GM19240 (cell line): ENCODE data around the gene RGS1.
A peak's percentile ranks its signal among the peaks of the same experiment; 100 is the strongest.

Experiments used
- DNase-seq: peaks from one replicate; pipeline ENCODE4 v3.0.0; 2011; ENCODE audit warnings: low spot score; ENCODE audit not compliant: insufficient read length

Gene RGS1

DNA sequence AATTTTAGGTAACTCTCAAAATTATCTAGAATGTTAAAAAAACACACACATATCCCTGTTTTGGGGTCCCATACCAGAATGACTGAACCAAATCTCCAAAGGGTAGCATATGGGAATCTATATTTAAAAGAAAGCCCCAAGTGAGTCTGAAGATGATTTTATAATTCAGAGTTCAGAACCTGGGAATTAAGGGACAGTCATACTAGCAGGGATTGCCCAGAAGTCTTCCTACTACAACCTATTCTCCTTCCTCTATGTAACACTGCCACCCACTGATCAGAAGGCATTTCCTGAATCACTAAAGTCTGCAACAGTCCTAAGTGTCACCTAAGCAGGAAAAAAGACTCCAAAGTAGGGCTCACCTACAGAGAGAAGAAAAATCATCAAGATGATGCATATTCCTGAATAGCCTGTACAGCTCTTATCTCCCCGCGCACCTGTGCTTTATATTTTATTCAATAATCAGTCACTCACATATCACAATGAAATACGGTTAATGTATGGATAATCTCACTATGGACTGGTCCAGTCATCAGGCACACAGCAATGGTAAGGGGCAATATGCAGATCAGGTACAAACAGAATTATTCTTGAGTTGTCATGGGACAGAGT, 4.9 kb downstream of the RGS1 start:
- DNase-seq = no peak

DNA sequence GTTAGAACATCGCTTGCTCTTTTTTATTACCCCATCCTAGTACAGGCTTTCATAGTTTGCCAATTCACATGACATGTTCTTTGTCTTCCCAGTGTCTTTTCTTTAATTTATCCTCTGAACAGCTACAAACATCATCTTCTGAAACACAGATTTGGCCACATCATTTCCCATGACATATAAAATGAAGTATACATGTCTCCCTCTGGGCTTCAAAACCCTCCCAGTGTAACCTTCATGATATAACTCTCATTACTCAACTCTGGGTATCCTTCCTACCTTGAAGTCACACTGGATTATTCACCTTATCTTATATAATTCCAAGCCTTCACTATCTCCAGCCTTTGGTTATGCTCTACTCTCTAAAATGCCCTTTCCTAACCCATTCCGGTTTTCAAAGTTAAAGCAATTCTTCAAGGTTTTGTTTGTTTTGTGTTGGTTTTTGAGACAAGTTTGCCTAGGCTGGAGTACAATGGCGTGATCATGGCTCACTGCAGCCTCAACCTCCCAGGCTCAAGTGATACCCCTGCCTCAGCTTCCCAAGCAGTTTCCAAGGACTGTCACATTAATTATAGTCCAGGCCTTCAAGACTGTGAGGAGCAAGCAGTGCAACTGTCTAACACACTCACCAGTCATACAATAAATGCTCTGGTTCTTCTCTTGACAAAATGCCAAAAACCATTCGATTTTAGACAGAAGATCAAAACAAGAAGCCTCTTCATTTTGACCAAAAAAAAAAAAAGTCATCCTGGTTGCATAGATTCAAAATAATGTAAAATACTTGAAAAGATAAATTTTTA, 5.8 kb downstream of the RGS1 start:
- no peak for DNase-seq

DNA sequence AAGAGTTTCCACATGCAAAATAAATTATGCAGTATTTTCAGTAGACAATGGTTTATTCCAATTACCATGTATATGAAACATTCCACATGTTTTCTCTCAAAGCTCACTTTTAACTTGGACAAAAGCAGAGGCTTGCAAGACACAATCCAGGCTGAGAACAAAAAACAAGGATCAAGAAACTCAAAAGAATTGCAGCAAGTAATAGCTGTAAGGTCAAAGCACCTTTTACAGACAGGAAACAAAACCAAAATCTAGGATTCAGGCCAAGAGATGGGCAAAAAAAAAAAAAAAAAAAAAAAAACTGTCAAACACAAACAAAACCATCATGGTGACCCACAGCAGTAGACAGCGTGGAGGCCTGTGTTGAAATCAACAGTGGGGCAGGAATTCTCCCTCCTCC, 9.3 kb downstream of the RGS1 start:
- no peak for DNase-seq

DNA sequence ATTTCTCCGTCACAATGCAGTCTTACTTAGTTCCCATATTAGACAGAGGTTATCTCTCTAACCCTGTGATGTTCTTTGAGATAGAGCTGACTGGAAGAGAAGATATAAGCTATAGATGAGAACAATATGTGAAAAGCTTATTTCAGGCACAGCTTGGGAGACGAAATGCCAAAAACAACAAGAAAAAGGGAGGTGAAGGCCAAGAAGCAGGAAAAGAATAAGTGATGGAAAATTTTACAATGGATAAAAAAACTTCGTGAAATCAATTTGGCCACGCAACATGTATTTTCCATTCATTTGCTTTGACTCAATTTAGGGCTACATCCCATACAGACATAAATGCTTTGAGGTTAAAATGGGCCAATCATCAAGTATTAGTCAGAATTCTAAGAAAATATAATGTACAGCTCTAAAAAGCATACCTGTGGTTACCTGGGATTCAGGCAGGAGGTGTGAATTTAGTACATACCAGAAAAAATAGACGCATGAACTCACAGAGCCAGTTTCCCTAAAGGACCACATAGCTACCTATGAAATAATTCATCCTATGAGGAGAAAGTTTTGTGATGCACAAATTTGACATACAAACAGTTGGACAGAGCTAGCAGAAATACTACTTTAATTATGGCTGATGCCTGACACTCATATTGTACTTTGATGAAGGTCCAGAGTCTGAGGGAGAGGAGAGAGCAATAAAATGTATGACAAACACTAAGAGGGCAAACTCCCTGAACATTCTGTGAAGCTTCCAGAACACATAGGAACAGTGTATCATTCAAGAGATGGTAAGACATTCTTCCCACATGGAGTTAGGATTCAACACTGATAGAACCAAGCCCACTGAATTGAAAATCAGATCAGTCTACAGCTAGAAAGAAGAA, 12.1 kb downstream of the RGS1 start:
- DNase-seq = no peak

DNA sequence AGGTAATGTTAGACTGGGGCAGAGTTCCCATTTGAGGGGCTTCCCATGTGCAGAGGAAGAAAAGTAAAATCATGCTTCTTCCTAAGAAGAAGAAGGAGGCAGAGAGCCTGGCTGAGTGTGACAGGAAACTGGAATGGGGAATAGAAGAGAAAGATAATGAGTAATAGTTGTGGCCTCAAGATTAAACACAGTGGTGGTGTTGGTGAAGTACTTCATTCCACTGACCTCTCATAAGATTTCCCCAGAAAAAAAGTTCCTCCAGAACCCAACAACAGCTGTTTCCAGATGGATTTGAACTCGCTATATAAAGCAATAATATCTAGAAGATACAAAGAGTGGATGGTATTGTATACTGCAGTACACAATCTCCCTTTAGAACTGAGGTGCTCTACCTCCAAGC, 13.0 kb downstream of the RGS1 start:
- DNase-seq = no peak

DNA sequence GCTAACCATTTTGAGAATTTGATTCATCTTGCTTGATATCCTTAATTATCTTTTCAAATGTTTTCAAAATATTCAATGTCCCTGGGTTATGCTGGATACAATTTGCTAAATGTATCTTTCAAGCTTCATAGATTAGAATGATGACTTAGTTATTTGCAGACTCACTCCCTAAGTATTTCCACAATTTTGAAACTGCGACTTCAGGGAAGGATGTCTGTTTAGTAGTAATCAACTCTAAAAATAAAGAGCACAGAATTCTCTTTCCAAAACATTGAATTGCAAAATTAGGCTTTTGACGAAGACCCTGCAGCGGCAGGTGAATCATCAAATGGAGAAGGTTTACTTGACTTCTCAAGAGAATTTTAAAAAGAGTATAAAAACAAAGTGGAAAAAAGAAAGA, 14.2 kb downstream of the RGS1 start:
- DNase-seq = no peak

DNA sequence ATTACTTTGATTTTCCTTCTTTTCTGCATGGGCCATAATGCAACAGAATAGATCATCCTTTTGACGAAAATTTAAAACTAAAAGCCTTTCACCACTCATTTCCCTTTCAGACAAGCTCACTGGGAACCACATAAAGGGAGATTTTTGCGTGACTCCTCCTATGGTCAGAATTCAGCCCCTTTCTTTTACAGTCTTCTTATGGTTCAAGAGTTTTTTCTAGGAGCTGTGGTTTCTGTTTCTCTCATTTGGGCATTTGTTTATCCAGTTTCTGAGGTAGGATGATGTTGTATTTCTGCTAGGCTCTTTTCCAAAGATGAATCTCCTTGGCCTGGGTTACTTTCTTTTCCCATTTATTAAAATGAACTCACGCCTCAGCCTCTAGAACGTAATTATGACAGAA, 16.9 kb downstream of the RGS1 start:
- DNase-seq = no peak

DNA sequence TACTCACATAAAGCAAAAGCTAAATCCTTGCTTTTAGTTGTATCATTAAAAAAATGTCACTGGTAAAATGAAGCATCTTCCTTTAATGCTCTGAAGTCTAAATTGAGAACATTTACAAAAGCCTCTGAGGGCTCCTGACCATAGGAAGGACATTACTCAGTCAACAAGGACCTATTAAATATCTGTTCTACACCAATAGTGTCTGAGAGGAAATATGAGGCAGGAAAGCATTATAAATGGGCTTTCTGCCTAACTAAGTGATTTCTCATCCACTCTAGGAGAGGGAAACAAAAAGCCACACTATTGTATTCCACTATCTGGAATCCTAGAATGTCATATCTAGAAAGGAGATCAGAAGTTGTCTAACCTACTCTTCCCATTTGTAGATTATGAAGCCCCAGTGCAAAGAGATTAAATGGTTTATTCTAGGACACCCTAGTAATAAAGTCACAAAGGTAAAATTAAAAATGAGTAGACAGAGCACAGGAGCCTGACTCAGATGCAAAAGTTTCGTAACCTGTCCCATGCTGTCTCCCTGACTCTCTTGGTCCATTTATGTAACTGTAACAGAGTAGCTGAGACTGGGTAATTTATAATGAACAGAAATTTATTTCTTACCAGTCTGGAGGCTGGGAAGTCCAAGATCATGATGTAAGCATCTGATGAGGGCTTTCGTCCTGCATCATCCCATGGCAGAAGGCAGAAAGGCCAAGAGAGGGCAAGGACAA, 17.6 kb downstream of the RGS1 start:
- DNase-seq = no peak

DNA sequence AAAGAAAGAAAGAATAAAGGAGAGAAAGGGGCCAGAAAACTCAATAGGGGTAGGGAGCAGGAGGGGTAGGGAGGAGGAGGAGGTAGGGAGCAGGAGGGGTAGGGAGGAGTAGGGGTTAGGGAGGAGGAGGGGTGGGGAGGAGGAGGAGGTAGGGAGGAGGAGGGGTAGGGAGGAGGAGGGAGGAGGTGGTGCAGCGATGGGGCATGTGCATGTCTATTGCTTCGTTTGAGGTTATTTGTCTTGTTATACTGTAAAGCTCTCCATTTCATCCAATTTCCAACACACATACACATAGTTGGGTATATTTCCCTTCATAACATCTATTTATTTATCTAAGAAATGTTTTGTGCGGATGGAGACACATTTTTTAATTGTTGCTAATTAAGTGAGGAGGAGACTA, 19.7 kb downstream of the RGS1 start:
- no peak for DNase-seq

DNA sequence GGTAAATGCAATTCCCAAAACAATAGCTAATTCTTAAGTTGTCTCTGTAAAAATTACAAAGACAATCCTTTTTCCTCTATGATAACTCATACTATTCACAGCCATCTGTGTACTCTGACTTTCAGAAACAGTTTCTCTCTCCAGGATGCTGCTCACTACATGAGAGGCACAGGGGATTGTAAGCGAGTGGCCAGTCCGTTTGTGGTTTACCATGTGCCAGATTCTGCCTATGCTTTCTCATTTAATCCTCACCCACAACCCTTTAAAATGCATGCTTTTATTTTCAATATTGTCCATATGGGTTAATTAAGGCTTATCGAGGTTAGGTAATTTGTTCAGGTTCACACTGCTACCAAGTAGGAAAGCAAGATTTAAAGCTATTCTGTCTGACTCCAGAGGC, 23.0 kb downstream of the RGS1 start:
- no peak for DNase-seq

DNA sequence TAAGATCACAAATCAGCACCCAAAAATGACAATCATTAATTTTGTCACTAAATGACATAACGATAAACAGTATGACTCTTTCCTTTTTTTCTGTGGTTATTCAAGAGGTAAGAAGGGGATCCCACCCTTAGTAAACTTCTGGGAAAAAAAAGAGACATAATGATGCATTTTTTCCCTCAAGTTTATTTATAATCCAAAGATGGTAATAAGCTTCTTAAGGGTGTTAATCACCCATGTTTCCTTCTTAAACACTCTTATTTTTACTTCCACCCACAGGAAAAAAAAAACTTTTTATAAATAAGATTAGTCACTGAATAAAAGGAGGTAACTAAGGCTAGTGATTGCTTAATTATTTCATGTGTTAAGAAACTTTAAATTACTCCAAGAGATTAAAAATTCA, 24.7 kb downstream of the RGS1 start:
- DNase-seq = no peak

DNA sequence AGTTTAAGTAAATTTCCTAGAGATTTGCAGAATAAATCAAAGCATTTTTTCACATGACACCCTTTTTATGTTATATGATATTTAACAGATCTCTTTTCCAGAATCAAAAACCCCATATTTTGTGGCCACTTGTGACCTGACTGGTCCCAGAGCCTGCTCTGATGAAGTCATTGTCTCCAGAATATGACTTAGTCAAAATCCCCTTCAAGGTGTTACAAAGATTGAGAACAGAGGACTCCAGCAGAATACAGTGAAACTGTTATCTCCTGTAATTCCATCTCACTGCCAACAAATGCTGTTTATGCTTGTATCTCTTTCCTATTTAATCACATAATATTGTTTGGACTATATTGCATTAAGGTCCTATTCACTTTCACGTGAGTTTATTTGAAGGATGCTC, 25.6 kb downstream of the RGS1 start:
- no peak for DNase-seq

DNA sequence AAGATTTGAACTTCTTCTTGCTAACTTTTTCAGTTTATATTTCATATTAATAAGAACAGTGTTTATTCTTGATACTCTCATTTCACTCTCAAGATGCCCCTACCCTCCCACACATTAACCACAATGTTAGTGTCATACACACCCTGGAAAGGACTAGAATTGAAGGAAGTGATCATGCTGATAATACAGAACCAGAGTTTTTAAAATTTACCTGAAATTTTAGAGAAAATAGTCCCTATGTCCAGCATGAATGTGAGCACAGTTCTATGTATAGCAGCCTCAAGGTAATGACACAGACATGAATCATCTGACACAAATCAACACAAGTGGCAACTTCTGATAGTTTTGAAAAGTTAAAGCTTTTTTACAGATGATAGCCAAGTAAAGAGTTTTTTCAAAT, 26.0 kb downstream of the RGS1 start:
- no peak for DNase-seq

DNA sequence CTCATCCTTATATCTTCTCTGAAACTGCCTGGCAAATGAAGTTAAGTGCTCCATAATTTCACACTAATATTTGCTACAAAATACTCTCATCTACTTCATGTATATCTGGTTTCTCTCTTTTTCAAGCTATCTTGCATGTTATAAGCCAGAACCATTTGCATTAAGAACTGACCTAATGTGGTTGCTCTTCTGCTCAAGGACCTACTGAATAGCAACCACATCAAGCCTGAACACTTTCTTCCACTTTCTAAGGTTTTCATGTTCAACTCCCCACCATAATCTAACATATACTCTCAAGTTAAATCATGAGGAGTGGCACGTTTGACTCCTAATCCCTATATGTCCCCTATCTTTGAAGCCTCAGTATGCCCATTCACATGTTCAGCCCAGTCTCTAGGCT, 27.2 kb downstream of the RGS1 start:
- no peak for DNase-seq

DNA sequence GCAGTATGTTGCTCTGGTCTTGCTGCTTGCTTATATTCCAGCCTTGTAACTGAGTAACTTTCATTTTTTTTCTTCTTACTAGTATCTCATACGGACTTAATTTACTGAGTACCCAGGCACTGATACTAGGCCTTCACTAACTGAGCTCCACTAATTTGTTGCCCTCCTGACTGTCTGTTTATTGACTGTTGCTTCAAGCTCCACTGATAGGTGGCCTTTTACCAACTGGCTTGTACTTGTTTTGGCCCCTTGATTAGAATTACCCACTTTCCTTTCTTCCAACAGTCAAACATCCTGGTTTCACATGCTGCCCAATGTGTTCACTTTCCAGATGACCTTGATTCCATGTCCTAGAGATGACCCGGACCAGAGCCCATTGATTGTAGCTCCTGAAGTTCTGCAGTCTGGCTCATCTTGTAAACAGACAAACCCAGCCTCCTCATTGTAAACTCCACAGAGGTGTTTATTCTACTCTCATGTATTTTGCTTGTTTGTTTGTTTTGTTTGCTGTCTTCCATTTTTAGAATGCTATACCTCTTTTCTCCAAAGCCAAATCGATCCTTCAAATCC, 27.7 kb downstream of the RGS1 start:
- no peak for DNase-seq

DNA sequence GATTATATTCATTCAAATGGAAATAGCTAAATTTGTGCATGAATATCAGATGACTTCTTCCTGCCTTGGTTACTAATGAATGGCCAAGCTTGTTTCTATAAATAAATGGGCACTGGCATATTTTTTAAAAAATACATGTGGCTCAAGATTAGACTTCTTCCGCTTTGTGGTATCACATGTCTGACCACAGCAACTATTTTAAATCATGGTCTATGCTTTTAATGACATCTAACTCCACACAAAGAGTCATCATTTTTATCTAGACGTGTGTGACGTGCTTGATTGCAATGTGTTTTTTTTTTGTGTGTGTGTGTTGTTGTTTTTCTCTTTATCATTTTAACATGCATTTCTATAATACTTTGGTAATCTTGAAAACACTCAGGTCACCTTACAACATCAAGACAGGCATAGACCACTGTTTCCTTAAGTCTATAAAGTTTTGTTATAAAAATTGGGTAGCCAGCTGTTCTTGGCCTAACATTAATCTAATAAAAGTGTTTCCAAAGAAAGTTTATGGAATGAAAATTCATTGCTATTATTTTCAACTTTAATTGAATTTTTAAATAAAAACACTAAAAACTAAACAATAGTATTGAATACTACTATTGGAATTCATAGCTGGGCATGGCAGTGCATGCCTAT, 29.5 kb downstream of the RGS1 start:
- DNase-seq = no peak

DNA sequence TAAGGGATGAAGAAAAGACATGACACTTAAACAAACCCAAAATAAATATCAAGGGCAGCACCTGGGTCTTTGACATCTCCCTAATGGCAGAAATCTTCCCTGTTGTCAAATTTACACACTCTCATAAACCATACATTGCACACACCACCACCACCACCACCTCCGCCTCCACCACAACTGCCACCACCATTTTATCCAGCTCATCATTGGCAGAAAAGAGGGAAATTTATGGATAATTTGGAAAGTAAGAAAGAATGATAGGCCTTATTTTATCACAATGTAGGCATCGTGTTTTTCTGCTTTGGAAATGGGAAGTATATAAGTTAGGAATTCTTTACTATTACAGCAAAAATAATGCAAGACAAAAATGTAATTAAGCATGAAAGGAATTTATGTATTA, 33.1 kb downstream of the RGS1 start:
- no peak for DNase-seq

DNA sequence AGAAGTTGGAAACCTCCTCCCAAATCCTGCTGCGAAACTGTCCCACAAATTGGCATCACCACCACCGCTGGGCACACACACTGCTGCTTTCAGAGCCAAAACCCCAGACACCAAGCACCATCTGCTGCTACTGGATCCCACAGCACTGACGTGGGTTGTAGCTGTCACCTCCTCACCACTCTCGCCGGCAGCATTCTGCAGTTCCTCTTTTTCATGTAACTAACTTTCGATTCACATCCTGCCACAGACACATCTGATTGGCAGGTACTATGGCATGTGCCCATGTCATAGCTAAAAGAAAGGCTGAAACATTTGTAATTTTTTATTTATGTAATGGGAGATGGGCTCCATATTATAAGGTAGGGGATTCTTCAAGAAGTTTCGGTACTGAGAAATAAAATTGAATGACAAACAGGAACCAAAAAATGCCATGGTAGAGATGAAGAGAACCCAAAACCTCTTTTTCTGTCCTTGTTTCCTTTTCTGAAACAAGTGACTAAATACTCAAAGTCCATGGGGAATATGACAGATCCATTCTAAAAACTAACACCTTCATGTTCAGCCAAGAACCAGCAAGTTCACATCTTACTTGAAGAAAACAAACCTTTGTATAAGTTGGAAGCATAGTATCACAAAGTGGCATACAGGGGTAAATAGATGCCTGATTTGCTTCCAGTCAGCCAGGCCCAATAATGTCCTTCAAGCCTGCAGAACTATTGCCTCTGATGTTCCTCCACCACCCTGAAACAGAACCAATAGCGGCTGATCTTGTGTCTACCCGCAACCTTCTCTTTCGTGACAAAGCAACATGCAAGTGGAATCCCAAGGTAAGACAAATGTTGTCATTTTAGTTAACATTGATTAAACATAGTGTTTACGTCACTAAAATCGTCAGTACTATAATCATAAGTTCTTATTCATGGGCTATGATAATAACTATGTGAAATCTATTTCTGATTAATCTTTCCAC, 33.8 kb downstream of the RGS1 start:
- DNase-seq = peak; percentile 38

DNA sequence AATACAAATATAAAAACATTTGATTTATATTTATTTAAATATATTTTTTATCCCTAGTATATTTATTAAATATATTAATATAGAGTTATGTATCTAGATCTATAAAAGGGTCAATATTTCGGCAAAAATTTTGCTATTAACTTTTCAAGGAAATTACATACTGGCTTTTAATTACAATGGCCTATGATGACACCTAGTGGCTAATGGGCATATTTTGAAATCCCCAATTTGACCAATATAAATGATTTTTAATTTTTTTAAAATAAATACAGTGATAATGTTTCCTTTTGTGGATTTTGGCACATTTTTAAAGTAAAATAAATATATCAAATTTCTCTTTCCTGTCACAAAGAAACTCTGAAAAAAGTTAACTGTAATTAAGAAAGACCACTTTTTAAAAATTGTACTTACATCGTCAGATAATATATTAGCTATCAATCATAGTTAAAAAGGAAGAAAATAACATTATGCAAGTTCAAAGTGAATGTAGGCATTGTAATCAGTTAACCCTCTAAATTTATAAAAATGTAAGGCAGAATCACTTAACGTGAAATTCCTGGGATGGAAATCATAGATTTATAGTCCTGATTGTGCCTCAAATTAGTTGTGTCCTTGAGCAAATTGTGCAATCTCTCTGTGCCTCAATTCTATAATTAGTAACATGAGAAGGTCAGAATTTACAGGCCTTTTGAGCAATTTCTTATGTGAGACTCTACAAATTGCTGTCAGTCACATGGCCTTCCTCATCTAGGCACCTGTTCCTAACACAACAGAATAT, 34.7 kb downstream of the RGS1 start:
- DNase-seq = no peak
